Type B pancreatic cell (in vitro differentiated cells): ENCODE measurements around the gene KLHL14. TPM values are rescaled to one million over a fixed set of nuclear protein-coding genes. Genes with fewer than 3 reads are reported as not detected.

Experiments
- DNase-seq: peaks from one replicate; pipeline ENCODE4 v3.0.0; 2021; ENCODE audit warnings: mixed read lengths; ENCODE audit not compliant: unreplicated experiment; ENCODE audit errors: extremely low spot score
- H3K27ac Mint-ChIP-seq: 2 replicates; pipeline ENCODE4 v1.8.0; 2021; ENCODE audit warnings: mild to moderate bottlenecking, mixed read lengths
- H3K27me3 Mint-ChIP-seq: 2 replicates; pipeline ENCODE4 v1.8.0; 2021; ENCODE audit warnings: mixed read lengths
- H3K36me3 Mint-ChIP-seq: 2 replicates; pipeline ENCODE4 v1.8.0; 2021; ENCODE audit warnings: mixed read lengths
- H3K4me1 Mint-ChIP-seq: one replicate; pipeline ENCODE4 v1.8.0; 2021; ENCODE audit warnings: mixed read lengths; ENCODE audit not compliant: unreplicated experiment
- H3K4me3 Mint-ChIP-seq: 2 replicates; pipeline ENCODE4 v1.8.0; 2021; ENCODE audit warnings: mild to moderate bottlenecking, mixed read lengths
- H3K9me3 Mint-ChIP-seq: 2 replicates; pipeline ENCODE4 v1.8.0; 2021; ENCODE audit warnings: mixed read lengths
- CTCF ChIP-seq: fragments of 200-600 bp; sonication (generic); conservative IDR thresholded peaks from 2 replicates; pipeline ENCODE4 v1.5.0; 2021; ENCODE audit warnings: antibody characterized with exemption, mild to moderate bottlenecking
- total RNA-seq: library from RNA; stranded (reverse); gene quantifications from 2 replicates; pipeline ENCODE4 v1.2.1, GENCODE V29; 2021; ENCODE audit warnings: low replicate concordance

The KLHL14 gene
- total RNA-seq, 1 donor from 2014 or later = 6.1 TPM

- Mint-ChIP-seq H3K27ac (no peak overlapping the region), H3K27me3 (peaks cover 20% of the 10 kb centered on the region), H3K4me3 (no peak overlapping the region), H3K4me1 (peaks cover 5% of the 10 kb centered on the region), H3K9me3 (no peaks in the 10 kb centered on the region), H3K36me3 (no peaks in the 10 kb centered on the region)
- no peak for TF ChIP-seq CTCF
- no peak for DNase-seq
These were observed 71.5 kb downstream of the KLHL14 start for GRCh38 chr18:32701313-32701712.

- no peaks in the 10 kb centered on the region for H3K9me3 Mint-ChIP-seq
- no peak overlapping the region for H3K27ac Mint-ChIP-seq
- TF ChIP-seq CTCF = no peak
These were observed 74.7 kb downstream of the KLHL14 start for GRCh38 chr18:32698153-32698552.

GRCh38 chr18:32696376-32696775, 76.4 kb downstream of the KLHL14 start:
- Mint-ChIP-seq H3K4me3 (no peak overlapping the region), H3K4me1 (peaks cover 5% of the 10 kb centered on the region), H3K36me3 (no peaks in the 10 kb centered on the region), H3K27ac (no peak overlapping the region), H3K9me3 (no peaks in the 10 kb centered on the region), H3K27me3 (peaks cover 23% of the 10 kb centered on the region)
- no peak for DNase-seq
- no peak for TF ChIP-seq CTCF

More at GRCh38 chr18:32698153-32698552, 74.7 kb downstream of the KLHL14 start:
- no peak for DNase-seq
- Mint-ChIP-seq H3K27me3 (peaks cover 28% of the 10 kb centered on the region), H3K4me1 (peaks cover 5% of the 10 kb centered on the region), H3K36me3 (no peaks in the 10 kb centered on the region), H3K4me3 (no peak overlapping the region)

DNA sequence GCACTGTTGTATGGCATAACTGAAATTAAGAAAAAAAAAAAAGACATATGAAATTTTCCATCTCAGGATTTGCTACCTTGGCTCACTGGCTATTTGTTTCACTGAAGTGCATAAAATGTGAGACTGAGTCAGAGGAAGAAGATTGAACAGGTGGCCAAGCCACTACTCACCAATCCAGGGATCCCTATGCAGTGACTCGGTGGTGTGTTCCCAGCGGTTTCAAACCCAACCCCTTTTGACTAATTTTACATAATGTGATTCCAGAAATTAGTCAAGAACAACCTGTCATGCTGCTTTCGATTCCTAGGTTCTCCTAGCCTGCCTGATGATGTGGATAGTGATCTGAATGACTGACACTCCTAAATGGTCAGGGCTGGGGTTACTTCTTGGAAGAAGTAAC, 77.3 kb downstream of the KLHL14 start:
- no peak for DNase-seq
- Mint-ChIP-seq H3K36me3 (no peaks in the 10 kb centered on the region), H3K4me3 (no peak overlapping the region), H3K4me1 (peaks cover 5% of the 10 kb centered on the region), H3K27me3 (peaks cover 14% of the 10 kb centered on the region), H3K27ac (no peak overlapping the region), H3K9me3 (no peaks in the 10 kb centered on the region)
- no peak for TF ChIP-seq CTCF

DNA sequence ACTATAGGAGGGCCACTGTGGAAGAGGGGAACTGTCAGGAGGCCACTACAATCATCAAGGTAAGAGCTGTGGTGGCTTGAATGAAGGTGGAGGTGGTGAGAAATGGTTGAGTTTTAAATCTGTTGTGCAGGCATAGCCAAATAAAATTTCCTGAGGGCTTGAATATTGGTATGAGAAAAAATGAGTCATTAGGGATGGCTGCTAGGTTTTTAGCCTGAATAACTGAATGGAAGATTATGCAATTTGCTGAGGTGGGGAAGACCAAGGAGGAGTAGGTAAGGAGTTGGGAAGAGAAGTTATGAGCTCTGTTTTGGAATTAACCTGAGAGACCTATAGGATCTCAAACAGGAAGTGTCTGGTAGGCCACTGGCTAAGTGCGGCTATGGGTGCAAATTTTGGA, 84.0 kb downstream of the KLHL14 start:
- no peaks in the 10 kb centered on the region for H3K36me3 Mint-ChIP-seq
- DNase-seq = no peak
- no peaks in the 10 kb centered on the region for H3K27me3 Mint-ChIP-seq
- H3K27ac Mint-ChIP-seq = no peak overlapping the region
- no peaks in the 10 kb centered on the region for H3K4me1 Mint-ChIP-seq
- TF ChIP-seq CTCF = no peak
- no peaks in the 10 kb centered on the region for H3K9me3 Mint-ChIP-seq
- no peak overlapping the region for H3K4me3 Mint-ChIP-seq

DNA sequence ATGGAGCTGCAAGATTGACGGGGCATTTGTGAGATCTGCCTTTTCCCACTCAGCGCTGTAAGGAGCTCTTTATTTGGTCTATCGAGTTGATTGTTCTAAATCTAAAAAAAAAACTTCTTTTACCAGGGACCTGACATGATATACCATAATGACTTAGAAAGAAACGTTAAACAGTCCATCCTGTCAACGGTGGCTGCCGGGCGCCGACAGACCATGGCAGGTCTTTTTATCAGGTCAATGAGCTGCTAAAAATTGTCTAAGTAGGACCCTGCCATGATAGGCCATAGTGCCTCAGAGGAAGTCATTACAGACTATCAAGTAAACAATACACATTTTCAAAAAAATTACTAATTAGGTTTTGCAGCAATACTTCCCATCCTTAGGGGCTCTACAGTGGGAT, 87.9 kb downstream of the KLHL14 start:
- Mint-ChIP-seq H3K27ac (no peak overlapping the region), H3K27me3 (peaks cover 3% of the 10 kb centered on the region), H3K36me3 (no peaks in the 10 kb centered on the region), H3K4me3 (no peak overlapping the region), H3K9me3 (no peaks in the 10 kb centered on the region), H3K4me1 (no peaks in the 10 kb centered on the region)
- DNase-seq = no peak
- TF ChIP-seq CTCF = no peak
